H9 (cell line): ENCODE data around the gene DUSP10. TPM values are rescaled to one million over a fixed set of nuclear protein-coding genes. Genes with fewer than 3 reads are reported as not detected.

Source experiments
- DNase-seq: peaks from one replicate; pipeline ENCODE4 v3.0.0-alpha.2; 2017
- H2AFZ ChIP-seq: one replicate; pipeline ENCODE4 v1.6.1; 2013; ENCODE audit warnings: mild to moderate bottlenecking, low read length, control low read depth, moderate library complexity
- H2AK5ac ChIP-seq: 2 replicates; pipeline ENCODE4 v1.6.1; 2013; ENCODE audit warnings: low read length, control low read depth, mixed read lengths; ENCODE audit not compliant: insufficient read length
- H2BK120ac ChIP-seq: one replicate; pipeline ENCODE4 v1.6.1; 2013; ENCODE audit warnings: low read depth, mild to moderate bottlenecking, low read length, control low read depth, inconsistent platforms; ENCODE audit not compliant: poor library complexity, severe bottlenecking
- H2BK12ac ChIP-seq: 2 replicates; pipeline ENCODE4 v1.6.1; 2013; ENCODE audit warnings: low read length, control low read depth, mixed read lengths, low read depth; ENCODE audit not compliant: insufficient read length
- H2BK15ac ChIP-seq: 2 replicates; pipeline ENCODE4 v1.6.1; 2013; ENCODE audit warnings: low read depth, low read length, control low read depth
- H2BK20ac ChIP-seq: one replicate; pipeline ENCODE4 v1.6.1; 2013; ENCODE audit warnings: low read depth, mild to moderate bottlenecking, low read length, control low read depth, inconsistent platforms; ENCODE audit not compliant: poor library complexity, severe bottlenecking
- H2BK5ac ChIP-seq: 2 replicates; pipeline ENCODE4 v1.6.1; 2013; ENCODE audit warnings: low read length, control low read depth, mixed read lengths; ENCODE audit not compliant: insufficient read length
- H3K14ac ChIP-seq: 2 replicates; pipeline ENCODE4 v1.6.1; 2013; ENCODE audit warnings: low read length, control low read depth; ENCODE audit not compliant: insufficient read depth
- H3K18ac ChIP-seq: 2 replicates; pipeline ENCODE4 v1.6.1; 2013; ENCODE audit warnings: low read depth, mild to moderate bottlenecking, mixed read lengths, low read length, control low read depth; ENCODE audit not compliant: insufficient read length
- H3K23ac ChIP-seq: 2 replicates; pipeline ENCODE4 v1.6.1; 2013; ENCODE audit warnings: low read length, control low read depth, mixed read lengths, low read depth; ENCODE audit not compliant: insufficient read length
- H3K23me2 ChIP-seq: 2 replicates; pipeline ENCODE4 v1.6.1; 2013; ENCODE audit warnings: low read depth, mild to moderate bottlenecking, mixed read lengths, low read length, control low read depth; ENCODE audit not compliant: insufficient read length, poor library complexity, severe bottlenecking
- H3K27ac ChIP-seq: 2 replicates; pipeline ENCODE4 v1.5.1; 2013; ENCODE audit warnings: low read length, control low read depth, mixed read lengths, low read depth; ENCODE audit not compliant: insufficient read length
- H3K27me3 ChIP-seq: 2 replicates; pipeline ENCODE4 v1.6.1; 2013; ENCODE audit warnings: low read length, control low read depth, inconsistent platforms; ENCODE audit not compliant: insufficient read depth
- H3K4ac ChIP-seq: 2 replicates; pipeline ENCODE4 v1.6.1; 2013; ENCODE audit warnings: low read depth, mild to moderate bottlenecking, control low read depth, inconsistent platforms, low read length, moderate library complexity
- H3K4me1 ChIP-seq: 2 replicates; pipeline ENCODE4 v1.6.1; 2013; ENCODE audit warnings: low read length, control low read depth, inconsistent platforms; ENCODE audit not compliant: insufficient read depth
- H3K4me2 ChIP-seq: 2 replicates; pipeline ENCODE4 v1.6.1; 2013; ENCODE audit warnings: low read length, control low read depth, mixed read lengths; ENCODE audit not compliant: insufficient read length, insufficient read depth
- H3K56ac ChIP-seq: 2 replicates; pipeline ENCODE4 v1.6.1; 2013; ENCODE audit warnings: low read depth, mild to moderate bottlenecking, mixed read lengths, low read length, control low read depth; ENCODE audit not compliant: insufficient read length
- H3K79me1 ChIP-seq: 2 replicates; pipeline ENCODE4 v1.6.1; 2013; ENCODE audit warnings: low read depth, mild to moderate bottlenecking, moderate library complexity, low read length, control low read depth, inconsistent platforms; ENCODE audit not compliant: insufficient read depth, poor library complexity, severe bottlenecking
- H3K79me2 ChIP-seq: 2 replicates; pipeline ENCODE4 v1.6.1; 2013; ENCODE audit warnings: low read length, control low read depth, inconsistent platforms; ENCODE audit not compliant: insufficient read depth
- H3K9ac ChIP-seq: 2 replicates; pipeline ENCODE4 v1.6.1; 2013; ENCODE audit warnings: low read length, control low read depth, mixed read lengths; ENCODE audit not compliant: insufficient read length; ENCODE audit errors: extremely low read depth
- H3K9me3 ChIP-seq: one replicate; pipeline ENCODE4 v1.6.1; 2013; ENCODE audit warnings: low read depth, low read length, inconsistent platforms; ENCODE audit not compliant: control insufficient read depth
- H3T11ph ChIP-seq: one replicate; pipeline ENCODE4 v1.6.1; 2013; ENCODE audit warnings: mild to moderate bottlenecking, low read length, control low read depth, inconsistent platforms
- H4K20me1 ChIP-seq: one replicate; pipeline ENCODE4 v1.6.1; 2013; ENCODE audit not compliant: control insufficient read depth, insufficient read length, insufficient read depth
- H4K5ac ChIP-seq: 2 replicates; pipeline ENCODE4 v1.6.1; 2013; ENCODE audit warnings: low read depth, mild to moderate bottlenecking, mixed read lengths, low read length, control low read depth; ENCODE audit not compliant: insufficient read length
- H4K8ac ChIP-seq: replicated peaks from 2 replicates; pipeline ENCODE4 v1.6.1; 2013; ENCODE audit warnings: low read length, control low read depth, mixed read lengths, low read depth; ENCODE audit not compliant: insufficient read length
- H4K91ac ChIP-seq: 2 replicates; pipeline ENCODE4 v1.6.1; 2013; ENCODE audit warnings: low read depth, mild to moderate bottlenecking, moderate library complexity, mixed read lengths, low read length, control low read depth; ENCODE audit not compliant: insufficient read length
- H3K27ac Mint-ChIP-seq, 3 experiments: 2 replicates in 2 of 3; 3 replicates in 1 of 3; pipeline ENCODE4 v1.8.0; 2020 to 2021; ENCODE audit warnings: mixed read lengths in 3 of 3, mild to moderate bottlenecking in 1 of 3, moderate library complexity in 1 of 3
- H3K27me3 Mint-ChIP-seq: 2 replicates; pipeline ENCODE4 v1.8.0; 2021; ENCODE audit warnings: low read depth, mild to moderate bottlenecking, moderate library complexity, mixed read lengths
- H3K36me3 Mint-ChIP-seq, 3 experiments: 2 replicates in 2 of 3; 3 replicates in 1 of 3; pipeline ENCODE4 v1.8.0; 2020 to 2021; ENCODE audit warnings: low read depth in 3 of 3, mixed read lengths in 3 of 3; ENCODE audit not compliant: insufficient read depth in 1 of 3
- H3K4me1 Mint-ChIP-seq, 2 experiments: 2 replicates each; pipeline ENCODE4 v1.8.0; 2020; ENCODE audit warnings: mixed read lengths in 2 of 2
- H3K4me3 Mint-ChIP-seq, 2 experiments: 2 replicates in 1 of 2; 3 replicates in 1 of 2; pipeline ENCODE4 v1.8.0; 2020 to 2021; ENCODE audit warnings: mild to moderate bottlenecking in 2 of 2, mixed read lengths in 2 of 2, moderate library complexity in 1 of 2
- H3K9me3 Mint-ChIP-seq, 2 experiments: 2 replicates in 1 of 2; 3 replicates in 1 of 2; pipeline ENCODE4 v1.8.0; 2020; ENCODE audit warnings: mild to moderate bottlenecking in 2 of 2, mixed read lengths in 2 of 2, moderate library complexity in 1 of 2
- CTCF ChIP-seq: fragments of 200-600 bp; sonication (generic); conservative IDR thresholded peaks from 3 replicates; pipeline ENCODE4 v1.8.0; 2021; ENCODE audit warnings: antibody characterized with exemption, mild to moderate bottlenecking
- total RNA-seq: library from RNA; stranded (reverse); gene quantifications from 2 replicates; pipeline ENCODE4 v1.2.1, GENCODE V29; 2021

Gene DUSP10
- total RNA-seq, 1 experiment from 2014 or later: 2.0 TPM

GRCh38 chr1:221734187-221734586, 7.7 kb downstream of the DUSP10 start:
- no peak overlapping the region for H3K9ac ChIP-seq
- H3K23ac ChIP-seq: no peak overlapping the region
- no peaks in the 10 kb centered on the region for H4K20me1 ChIP-seq
- H3K4me1 Mint-ChIP-seq: peaks cover 8 to 13% of the 10 kb centered on the region in 2 experiments
- no peak overlapping the region for H2BK5ac ChIP-seq
- no peak overlapping the region for H3K56ac ChIP-seq
- H2BK15ac ChIP-seq: no peak overlapping the region
- H3K27me3 Mint-ChIP-seq: no peaks in the 10 kb centered on the region; the same call in 1 of the 2 replicates
- no peak overlapping the region for H4K91ac ChIP-seq
- no peaks in the 10 kb centered on the region for H3K9me3 ChIP-seq
- no peak overlapping the region for H2BK12ac ChIP-seq
- H3K27ac ChIP-seq: no peak overlapping the region
- no peaks in the 10 kb centered on the region for H3K79me1 ChIP-seq
- H2BK20ac ChIP-seq: no peak overlapping the region
- no peak overlapping the region for H3K4ac ChIP-seq
- no peak overlapping the region for H2AFZ ChIP-seq
- H4K5ac ChIP-seq: no peak overlapping the region
- H3K27me3 ChIP-seq: 0 out of 2 replicates have a peak, but pooled peaks cover under 1% of the 10 kb centered on the region
- no peaks in the 10 kb centered on the region for H3K23me2 ChIP-seq
- H3K4me3 Mint-ChIP-seq: no peak overlapping the region
- H2BK120ac ChIP-seq: no peak overlapping the region
- no peak for TF ChIP-seq CTCF
- DNase-seq: no peak
- H3K4me1 ChIP-seq: no peaks in the 10 kb centered on the region
- no peak overlapping the region for H2AK5ac ChIP-seq
- no peaks in the 10 kb centered on the region for H3K9me3 Mint-ChIP-seq
- no peak overlapping the region for H3K27ac Mint-ChIP-seq
- no peak overlapping the region for H3K18ac ChIP-seq
- H3K14ac ChIP-seq: no peak overlapping the region
- H3K4me2 ChIP-seq: no peak overlapping the region
- H3K79me2 ChIP-seq: no peaks in the 10 kb centered on the region; the same call in 1 of the 2 replicates
- no peak overlapping the region for H3T11ph ChIP-seq
- no peak overlapping the region for H4K8ac ChIP-seq
- H3K36me3 Mint-ChIP-seq: peaks cover 0 to 26% (median 18%) of the 10 kb centered on the region in 3 experiments; a peak in 4 of 7 replicates
